Tibial nerve (tissue), 4 donors: ENCODE results near the gene DEFB114. TPM values are rescaled to one million over a fixed set of nuclear protein-coding genes. Genes with fewer than 3 reads are reported as not detected.

Experiments
- DNase-seq, 2 donors: peaks; one replicate each; pipeline ENCODE4 v3.0.0-alpha.2; 2019; ENCODE audit warnings: low spot score in 2 of 2
- H3K27ac ChIP-seq, 4 donors: fragments of 200-600 bp; sonication (generic) in 3 of 4; one replicate each; pipeline ENCODE4 v1.5.1; 2017 to 2019; ENCODE audit warnings: mild to moderate bottlenecking in 1 of 4
- H3K27me3 ChIP-seq, 2 donors: fragments of 200-600 bp; sonication (generic) in 1 of 2; one replicate each; pipeline versions ENCODE4 v1.5.1 to v1.6.0; 2017 to 2019
- H3K36me3 ChIP-seq, 3 donors: fragments of 200-600 bp; sonication (generic); one replicate each; pipeline ENCODE4 v1.5.1; 2018 to 2019
- H3K4me1 ChIP-seq, 4 donors: fragments of 200-600 bp; sonication (generic) in 3 of 4; one replicate each; pipeline ENCODE4 v1.5.1; 2017 to 2019
- H3K4me3 ChIP-seq, 4 donors: fragments of 200-600 bp; sonication (generic) in 3 of 4; one replicate each; pipeline ENCODE4 v1.5.1; 2017 to 2019; ENCODE audit warnings: mild to moderate bottlenecking in 1 of 4, moderate library complexity in 1 of 4
- H3K9me3 ChIP-seq, 4 donors: fragments of 200-600 bp; sonication (generic) in 3 of 4; one replicate each; pipeline ENCODE4 v1.5.1; 2017 to 2019
- CTCF ChIP-seq, 5 experiments: fragments of 200-600 bp in 3 of 5; fragments of 450-650 bp in 2 of 5; sonication (generic) in 3 of 5; IDR thresholded peaks; one replicate each; pipeline ENCODE4 v1.5.1; 2016 to 2019; ENCODE audit warnings: antibody characterized with exemption in 5 of 5, mild to moderate bottlenecking in 3 of 5, moderate library complexity in 2 of 5
- EP300 ChIP-seq, 2 donors: sonication (generic); formaldehyde crosslinking; IDR thresholded peaks; one replicate each; pipeline ENCODE4 v1.6.1; 2017; ENCODE audit warnings: antibody characterized with exemption in 2 of 2, mild to moderate bottlenecking in 1 of 2
- POLR2A ChIP-seq, 2 donors: fragments of 450-650 bp; IDR thresholded peaks; one replicate each; pipeline ENCODE4 v1.6.1; 2017; ENCODE audit warnings: antibody characterized with exemption in 2 of 2, mild to moderate bottlenecking in 2 of 2, moderate library complexity in 2 of 2
- WGBS, 2 donors: methylation state at CpG; one replicate each; pipeline ENCODE4 v1.1.5; 2018; 5-methylcytosine and 5-hydroxymethylcytosine counted together
- total RNA-seq, 4 donors: library from RNA; depleted of rRNA; stranded (reverse); fragments of >200 nt; gene quantifications; one replicate each; pipeline ENCODE4 v1.1.0, GENCODE V29; 2016

The DEFB114 gene
- not detected for total RNA-seq

GRCh38 chr6:49964064-49964463 lies at the start of gene DEFB114:
Gene DEFB114 (minus strand): TSS chr6:49964164. CDS start chr6:49964105, 59 bp downstream.
- Histone ChIP-seq H3K4me3 (no peak within 1 kb of the TSS), H3K4me1 (no peaks in the 10 kb centered on the region), H3K27ac (no peak within 1 kb of the TSS), H3K27me3 (no peaks in the 10 kb centered on the region), H3K36me3 (no peaks in the 10 kb centered on the region), H3K9me3 (no peaks in the 10 kb centered on the region)
- TF ChIP-seq POLR2A (IDR thresholded peaks at IDR 0.05) (no peak), EP300 (IDR thresholded peaks at IDR 0.05) (no peak), CTCF (IDR thresholded peaks at IDR 0.05) (no peak)
- no peak for DNase-seq
- 72 to 73% methylated on average over 2 of the region's 2 CpGs for WGBS, 2 donors

- no peak for TF ChIP-seq EP300 (IDR thresholded peaks at IDR 0.05)
- Histone ChIP-seq H3K4me3 (no peak overlapping the region), H3K27ac (no peak overlapping the region), H3K36me3 (no peaks in the 10 kb centered on the region), H3K4me1 (no peaks in the 10 kb centered on the region), H3K9me3 (no peaks in the 10 kb centered on the region), H3K27me3 (no peaks in the 10 kb centered on the region)
- DNase-seq: no peak
- 82 to 83% methylated on average over 3 of the region's 3 CpGs for WGBS, 2 donors
Measured at GRCh38 chr6:50007819-50008218, 43.9 kb upstream of the DEFB114 start.

- Histone ChIP-seq H3K36me3 (no peaks in the 10 kb centered on the region), H3K4me1 (no peaks in the 10 kb centered on the region), H3K27me3 (no peaks in the 10 kb centered on the region), H3K4me3 (no peak overlapping the region), H3K27ac (no peak overlapping the region), H3K9me3 (no peaks in the 10 kb centered on the region)
- no peak for TF ChIP-seq POLR2A (IDR thresholded peaks at IDR 0.05)
- no peak for TF ChIP-seq CTCF (IDR thresholded peaks at IDR 0.05)
- no peak for TF ChIP-seq EP300 (IDR thresholded peaks at IDR 0.05)
- DNase-seq: no peak
- WGBS, 2 donors: 54 to 57% methylated on average over 3 of the region's 3 CpGs
Measured at GRCh38 chr6:50003139-50003538, 39.2 kb upstream of the DEFB114 start.

GRCh38 chr6:49995278-49995677 lies 31.3 kb upstream of the DEFB114 start:
- DNase-seq: no peak
- Histone ChIP-seq H3K9me3 (no peaks in the 10 kb centered on the region), H3K27ac (no peak overlapping the region), H3K36me3 (no peaks in the 10 kb centered on the region), H3K27me3 (no peaks in the 10 kb centered on the region), H3K4me1 (no peaks in the 10 kb centered on the region), H3K4me3 (no peak overlapping the region)
- TF ChIP-seq EP300 (IDR thresholded peaks at IDR 0.05) (no peak), POLR2A (IDR thresholded peaks at IDR 0.05) (no peak), CTCF (IDR thresholded peaks at IDR 0.05) (no peak)

- Histone ChIP-seq H3K36me3 (no peaks in the 10 kb centered on the region), H3K27ac (no peak overlapping the region), H3K4me3 (no peak overlapping the region), H3K27me3 (no peaks in the 10 kb centered on the region), H3K9me3 (no peaks in the 10 kb centered on the region), H3K4me1 (no peaks in the 10 kb centered on the region)
- TF ChIP-seq CTCF (IDR thresholded peaks at IDR 0.05): no peak
- no peak for DNase-seq
- WGBS, 2 donors: 38 to 63% methylated on average over 2 of the region's 2 CpGs
Measured at GRCh38 chr6:49988900-49989299, 24.9 kb upstream of the DEFB114 start.

GRCh38 chr6:49987749-49988148 lies 23.8 kb upstream of the DEFB114 start:
- Histone ChIP-seq H3K9me3 (no peaks in the 10 kb centered on the region), H3K4me3 (no peak overlapping the region), H3K36me3 (no peaks in the 10 kb centered on the region), H3K4me1 (no peaks in the 10 kb centered on the region), H3K27me3 (no peaks in the 10 kb centered on the region), H3K27ac (no peak overlapping the region)
- WGBS, 2 donors: 93 to 97% methylated on average over 2 of the region's 2 CpGs
- no peak for DNase-seq
- TF ChIP-seq EP300 (IDR thresholded peaks at IDR 0.05) (no peak), POLR2A (IDR thresholded peaks at IDR 0.05) (no peak), CTCF (IDR thresholded peaks at IDR 0.05) (no peak)
